ENCODE results near the gene ARMC8.

The ARMC8 gene

DNA sequence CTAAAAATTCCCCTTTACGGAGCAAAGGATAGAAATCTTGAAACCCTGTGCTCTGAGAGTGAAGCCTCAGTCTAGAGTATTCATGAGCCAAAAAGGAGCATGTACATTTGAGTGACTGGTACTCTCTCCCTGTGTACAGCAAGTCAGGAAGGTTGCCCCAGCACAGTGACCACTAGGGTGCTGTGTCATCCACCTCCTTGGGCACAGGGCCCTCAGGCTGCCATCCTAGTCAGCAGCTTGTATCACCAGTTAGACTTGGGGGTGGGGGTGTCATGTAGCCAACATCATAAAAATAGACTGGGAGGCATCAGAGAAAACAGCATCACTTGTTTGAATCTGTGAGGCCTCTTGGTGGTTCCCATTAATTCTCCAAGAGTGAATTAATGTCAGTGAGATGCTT, 130.6 kb downstream of the ARMC8 start:
- DNase-seq (ENCODE audit: low spot score), result no peak

GRCh38 chr3:138323971-138324370, 136.9 kb downstream of the ARMC8 start:
- DNase-seq (ENCODE audit: low spot score), result no peak
- TF ChIP-seq, protein P1, sequence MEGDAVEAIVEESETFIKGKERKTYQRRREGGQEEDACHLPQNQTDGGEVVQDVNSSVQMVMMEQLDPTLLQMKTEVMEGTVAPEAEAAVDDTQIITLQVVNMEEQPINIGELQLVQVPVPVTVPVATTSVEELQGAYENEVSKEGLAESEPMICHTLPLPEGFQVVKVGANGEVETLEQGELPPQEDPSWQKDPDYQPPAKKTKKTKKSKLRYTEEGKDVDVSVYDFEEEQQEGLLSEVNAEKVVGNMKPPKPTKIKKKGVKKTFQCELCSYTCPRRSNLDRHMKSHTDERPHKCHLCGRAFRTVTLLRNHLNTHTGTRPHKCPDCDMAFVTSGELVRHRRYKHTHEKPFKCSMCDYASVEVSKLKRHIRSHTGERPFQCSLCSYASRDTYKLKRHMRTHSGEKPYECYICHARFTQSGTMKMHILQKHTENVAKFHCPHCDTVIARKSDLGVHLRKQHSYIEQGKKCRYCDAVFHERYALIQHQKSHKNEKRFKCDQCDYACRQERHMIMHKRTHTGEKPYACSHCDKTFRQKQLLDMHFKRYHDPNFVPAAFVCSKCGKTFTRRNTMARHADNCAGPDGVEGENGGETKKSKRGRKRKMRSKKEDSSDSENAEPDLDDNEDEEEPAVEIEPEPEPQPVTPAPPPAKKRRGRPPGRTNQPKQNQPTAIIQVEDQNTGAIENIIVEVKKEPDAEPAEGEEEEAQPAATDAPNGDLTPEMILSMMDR (IDR thresholded peaks at IDR 0.05; ENCODE audit: extremely low read depth, missing control alignments), result no peak

More for the DNA sequence above, 130.6 kb downstream of the ARMC8 start:
- TF ChIP-seq, protein P1 (IDR thresholded peaks at IDR 0.05; ENCODE audit: extremely low read depth, missing control alignments), result no peak

DNA sequence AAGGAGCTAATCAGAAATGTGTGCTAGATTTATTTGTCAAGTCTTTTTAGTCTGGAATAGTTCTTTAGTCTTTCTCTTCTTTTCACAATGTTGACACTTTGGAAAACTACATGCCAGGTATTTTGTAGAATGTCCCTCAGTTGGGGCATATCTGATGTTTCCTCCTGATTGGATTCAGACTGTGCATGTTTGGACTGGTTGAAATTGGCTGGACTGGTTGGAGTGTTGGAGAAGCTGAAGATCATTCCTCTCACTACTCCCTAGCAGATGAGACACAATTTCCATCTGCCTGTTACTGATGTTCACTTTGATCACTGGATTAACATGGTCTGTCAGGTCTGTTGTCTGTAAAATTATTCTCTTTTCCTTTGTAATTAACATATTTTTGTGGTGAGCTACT, 138.9 kb downstream of the ARMC8 start:
- TF ChIP-seq, protein P1 (IDR thresholded peaks at IDR 0.05; ENCODE audit: extremely low read depth, missing control alignments), result no peak

GRCh38 chr3:138326866-138327595, 139.9 kb downstream of the ARMC8 start:
- no peak for DNase-seq (ENCODE audit: low spot score)
- TF ChIP-seq, protein P1 (IDR thresholded peaks at IDR 0.05; ENCODE audit: extremely low read depth, missing control alignments), result no peak

More for the DNA sequence above, 138.9 kb downstream of the ARMC8 start:
- DNase-seq (ENCODE audit: low spot score), result no peak

DNA sequence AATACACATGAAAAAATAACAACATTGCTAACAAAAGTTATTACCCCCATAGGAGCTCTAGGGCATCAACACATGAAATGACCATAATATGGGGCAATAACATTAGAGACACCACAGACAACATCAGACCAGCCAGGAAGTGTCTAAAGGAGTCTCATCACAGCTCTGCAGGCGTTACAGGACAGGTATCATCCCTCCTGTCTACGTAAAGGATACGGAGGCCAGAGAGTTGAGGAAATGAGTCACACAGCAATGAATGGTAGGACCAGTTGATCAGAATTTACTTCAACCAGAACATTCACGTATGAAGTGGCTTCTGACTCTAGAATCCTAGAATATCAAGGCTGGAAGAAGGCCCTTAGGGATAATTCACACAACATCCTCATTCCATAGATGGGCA, 140.7 kb downstream of the ARMC8 start:
- TF ChIP-seq, protein P1 (IDR thresholded peaks at IDR 0.05; ENCODE audit: extremely low read depth, missing control alignments), result no peak
- DNase-seq (ENCODE audit: low spot score), result no peak

DNA sequence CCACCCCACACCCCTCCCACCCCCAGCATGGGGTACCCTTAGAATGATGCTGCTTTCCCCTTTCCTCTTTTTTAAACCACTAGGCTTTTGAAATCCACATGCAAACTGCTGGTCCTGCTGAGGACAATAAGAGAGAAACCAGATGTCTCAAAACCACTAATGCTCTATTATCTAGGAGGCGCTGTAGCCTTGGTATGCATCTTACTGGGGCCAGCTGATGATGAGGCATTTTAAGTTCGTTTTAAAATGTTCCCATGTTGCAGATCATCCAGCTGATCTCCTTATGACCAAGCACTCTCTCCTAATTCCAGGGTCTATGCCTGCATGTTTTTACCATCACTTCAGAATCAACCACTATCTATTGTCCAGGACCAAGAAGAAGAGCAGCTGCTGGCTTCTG, 141.2 kb downstream of the ARMC8 start:
- DNase-seq (ENCODE audit: low spot score), result no peak

More for the DNA sequence above, 141.2 kb downstream of the ARMC8 start:
- TF ChIP-seq, protein P1 (IDR thresholded peaks at IDR 0.05; ENCODE audit: extremely low read depth, missing control alignments), result no peak

Data from GM20000 (cell line).